Lung (tissue), 12 donors: ENCODE data around the gene ADAMTS13. TPM values are rescaled to one million over a fixed set of nuclear protein-coding genes. Genes with fewer than 3 reads are reported as not detected.

Experiments
- ATAC-seq: fragments of 200-7000 bp; cut with Tn5 transposase; one replicate; pipeline ENCODE4 v1.9.1; 2020; ENCODE audit warnings: moderate number of reproducible peaks; ENCODE audit not compliant: insufficient read depth, low FRiP score
- DNase-seq, 3 donors: peaks; one replicate each; pipeline ENCODE4 v3.0.0-alpha.2; 2013 to 2017
- H3K27ac ChIP-seq, 2 donors: one replicate each; pipeline ENCODE4 v1.5.1; 2013; ENCODE audit warnings: mild to moderate bottlenecking in 2 of 2, moderate library complexity in 2 of 2, control low read depth in 1 of 2, inconsistent platforms in 1 of 2, low read depth in 1 of 2, low read length in 1 of 2
- H3K27me3 ChIP-seq, 3 donors: one replicate each; pipeline ENCODE4 v1.5.1; 2013; ENCODE audit warnings: low read length in 2 of 3; ENCODE audit not compliant: control insufficient read depth in 3 of 3, insufficient read depth in 3 of 3
- H3K36me3 ChIP-seq, 4 donors: one replicate each; pipeline ENCODE4 v1.5.1; 2013; ENCODE audit warnings: low read length in 4 of 4, mild to moderate bottlenecking in 1 of 4, moderate library complexity in 1 of 4; ENCODE audit not compliant: control insufficient read depth in 4 of 4, insufficient read depth in 4 of 4
- H3K4me1 ChIP-seq, 5 donors: one replicate each; pipeline ENCODE4 v1.5.1; 2013; ENCODE audit warnings: low read length in 5 of 5, mild to moderate bottlenecking in 2 of 5, moderate library complexity in 1 of 5; ENCODE audit not compliant: control insufficient read depth in 5 of 5, insufficient read depth in 5 of 5
- H3K4me3 ChIP-seq: one replicate; pipeline ENCODE4 v1.5.1; 2013; ENCODE audit warnings: mild to moderate bottlenecking, control low read depth, moderate library complexity
- H3K9ac ChIP-seq, 2 donors: one replicate each; pipeline ENCODE4 v1.5.1; 2013; ENCODE audit warnings: low read length in 2 of 2, control low read depth in 1 of 2; ENCODE audit not compliant: insufficient read depth in 1 of 2
- H3K9me3 ChIP-seq, 4 donors: one replicate each; pipeline ENCODE4 v1.5.1; 2013; ENCODE audit warnings: low read length in 3 of 4, mild to moderate bottlenecking in 1 of 4, moderate library complexity in 1 of 4; ENCODE audit not compliant: control insufficient read depth in 4 of 4, insufficient read depth in 3 of 4
- CTCF ChIP-seq: IDR thresholded peaks from 2 replicates; pipeline ENCODE4 v1.5.1; 2012; ENCODE audit warnings: mild to moderate bottlenecking; ENCODE audit errors: control extremely low read depth, extremely low read depth
- WGBS, 2 donors: extraction: QIAGEN DNeasy Blood & Tissue Kit; methylation state at CpG; one replicate each; pipeline ENCODE4 v1.1.7; 2013; 5-methylcytosine and 5-hydroxymethylcytosine counted together
- polyA plus RNA-seq, 2 donors: library from polyadenylated mRNA; stranded (reverse); fragments of 200-250 nt; gene quantifications; one replicate each; pipeline ENCODE4 v1.2.1, GENCODE V29; 2013
- total RNA-seq, 2 donors: library from RNA; depleted of rRNA in 1 of 2; stranded (reverse); fragments of >200 nt in 1 of 2; gene quantifications; one replicate each; pipeline ENCODE4 v1.2.1, GENCODE V29; 2014 to 2021
- donor health status: control.
- donor health status: control.
- donor health status: Bipolar disorder and iron deficiency.
- donor health status: healthy.
- donor health status: DM: yes; HTN: yes; CAD: no.

The ADAMTS13 gene
- total and polyA plus RNA-seq, 4 donors, result 1.0 to 4.1 (median 2.9) TPM

- H3K4me3 ChIP-seq, result no peak overlapping the region
- no peak for TF ChIP-seq CTCF
- H3K27ac ChIP-seq, result no peak overlapping the region
- no peaks in the 10 kb centered on the region for H3K9me3 ChIP-seq
- ATAC-seq, result no peak
- H3K36me3 ChIP-seq, result peaks cover 0 to 20% (median 0%) of the 10 kb centered on the region in 4 donors
- no peak for DNase-seq
- no peak overlapping the region for H3K9ac ChIP-seq
- H3K4me1 ChIP-seq, result peaks cover 0 to 12% (median 4%) of the 10 kb centered on the region in 5 donors
- 90 to 94% methylated on average over 10 of the region's 10 CpGs for WGBS, 2 donors
- no peaks in the 10 kb centered on the region for H3K27me3 ChIP-seq
Measured at GRCh38 chr9:133464638-133465037, 42.5 kb downstream of the ADAMTS13 start.

GRCh38 chr9:133465984-133466383 lies 43.8 kb downstream of the ADAMTS13 start:
- Histone ChIP-seq H3K4me3 (no peak overlapping the region), H3K4me1 (peaks cover 0 to 5% (median 4%) of the 10 kb centered on the region in 5 donors), H3K27me3 (no peaks in the 10 kb centered on the region), H3K36me3 (peaks cover 0 to 20% (median 0%) of the 10 kb centered on the region in 4 donors), H3K27ac (no peak overlapping the region), H3K9ac (no peak overlapping the region), H3K9me3 (no peaks in the 10 kb centered on the region)
- 86% methylated on average over 6 of the region's 6 CpGs for WGBS, 2 donors
- ATAC-seq (no peak), DNase-seq (no peak)
- TF ChIP-seq CTCF, result no peak

- no peak overlapping the region for H3K27ac ChIP-seq
- H3K36me3 ChIP-seq, result peaks cover 0 to 22% (median 0%) of the 10 kb centered on the region in 4 donors
- no peak overlapping the region for H3K4me3 ChIP-seq
- no peak for ATAC-seq
- no peak for TF ChIP-seq CTCF
- peaks cover 0 to 4% (median 0%) of the 10 kb centered on the region in 5 donors for H3K4me1 ChIP-seq
- 88 to 96% methylated on average over 10 of the region's 10 CpGs for WGBS, 2 donors
- H3K9ac ChIP-seq, result no peak overlapping the region
- no peaks in the 10 kb centered on the region for H3K9me3 ChIP-seq
- no peak for DNase-seq
- no peaks in the 10 kb centered on the region for H3K27me3 ChIP-seq
Measured at GRCh38 chr9:133467101-133467500, 44.9 kb downstream of the ADAMTS13 start.

- 92 to 96% methylated on average over 11 of the region's 11 CpGs for WGBS, 2 donors
- H3K27me3 ChIP-seq, result no peaks in the 10 kb centered on the region
- no peaks in the 10 kb centered on the region for H3K9me3 ChIP-seq
- ATAC-seq (no peak), DNase-seq (no peak)
- TF ChIP-seq CTCF, result no peak
- H3K36me3 ChIP-seq, result peaks cover 0 to 28% (median 0%) of the 10 kb centered on the region in 4 donors
- no peak overlapping the region for H3K9ac ChIP-seq
- H3K4me1 ChIP-seq, result peaks cover 0 to 4% (median 0%) of the 10 kb centered on the region in 5 donors
- H3K27ac ChIP-seq, result no peak overlapping the region
- H3K4me3 ChIP-seq, result no peak overlapping the region
Measured at GRCh38 chr9:133468374-133468773, 46.2 kb downstream of the ADAMTS13 start.
